Neural cell (in vitro differentiated cells): ENCODE results near the gene ASH1L.

Experiments used
- CTCF ChIP-seq: fragments of 450-650 bp; IDR thresholded peaks from 2 replicates; pipeline ENCODE4 v1.5.1; 2014; ENCODE audit warnings: antibody characterized with exemption, mild to moderate bottlenecking, moderate library complexity; ENCODE audit not compliant: poor library complexity, severe bottlenecking
- RAD21 ChIP-seq: fragments of 450-650 bp; conservative IDR thresholded peaks from 2 replicates; pipeline ENCODE4 v1.6.1; 2014; ENCODE audit warnings: antibody characterized with exemption, mild to moderate bottlenecking, moderate library complexity

- no peak for TF ChIP-seq CTCF
- no peak for TF ChIP-seq RAD21
Measured at GRCh38 chr1:155485222-155485621, 77.4 kb downstream of the ASH1L start.
